NCI-H1092 treated with DMSO at 0.1 percent for 48 hours (cell line): ENCODE measurements around the gene OTUD5.
"Not testable (repeated sequence)": the region's sequence is repeated elsewhere in the genome, so short reads cannot be mapped to it uniquely, and the experiment has no call there.

Experiments used
- DNase-seq: peaks from one replicate; lab custom pipeline; 2025; lab: John Stamatoyannopoulos, UW

The OTUD5 gene

DNA sequence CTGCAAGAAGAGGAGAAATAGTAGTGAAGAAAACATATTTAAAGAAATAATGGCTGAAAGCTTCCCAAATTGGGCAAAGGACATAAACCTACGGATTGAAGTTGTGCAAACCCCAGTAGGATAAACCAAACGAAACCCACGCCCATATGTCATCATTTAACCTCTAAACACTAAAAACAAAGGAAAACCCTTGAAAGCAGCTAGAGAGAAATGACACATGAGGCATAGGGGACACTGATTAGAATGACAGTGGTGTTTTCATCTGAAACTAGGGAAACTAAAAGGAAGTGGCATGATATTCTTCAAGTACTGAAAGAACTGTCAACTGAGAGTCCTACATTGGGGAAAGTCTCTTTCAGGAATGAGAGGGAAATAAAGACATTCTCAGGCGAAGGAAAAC lies 80.5 kb downstream of the OTUD5 start:
- DNase-seq, result not testable (repeated sequence)
